WTC11 (cell line): ENCODE results near the gene EPN2. TPM values are rescaled to one million over a fixed set of nuclear protein-coding genes. Genes with fewer than 3 reads are reported as not detected.

Experiments used
- ATAC-seq: fragments of 200-7000 bp; cut with Tn5 transposase; 2 replicates; pipeline ENCODE4 v1.10.0; 2021; ENCODE audit warnings: mild to moderate bottlenecking, moderate library complexity
- CTCF ChIA-PET: fragments of 300-600 bp; sonication (Branson Sonifier 250); formaldehyde crosslinking; loops from one replicate; lab custom pipeline; 2021; ENCODE audit warnings: antibody characterized with exemption; lab: Charles Lee
- POLR2A ChIA-PET: fragments of 350-600 bp; sonication (Branson Sonifier 250); formaldehyde crosslinking; loops from one replicate; lab custom pipeline; 2021; ENCODE audit warnings: antibody characterized with exemption; lab: Charles Lee
- DNase-seq: peaks from one replicate; pipeline ENCODE4 v3.0.0; 2021; ENCODE audit warnings: low spot score
- H3K27ac Mint-ChIP-seq: 2 replicates; pipeline ENCODE4 v1.8.0; 2021; ENCODE audit warnings: mixed read lengths
- H3K27me3 Mint-ChIP-seq: 2 replicates; pipeline ENCODE4 v1.8.0; 2021; ENCODE audit warnings: low read depth, mild to moderate bottlenecking, moderate library complexity, mixed read lengths
- H3K36me3 Mint-ChIP-seq: 2 replicates; pipeline ENCODE4 v1.8.0; 2021; ENCODE audit warnings: mixed read lengths
- H3K4me1 Mint-ChIP-seq: 2 replicates; pipeline ENCODE4 v1.8.0; 2022; ENCODE audit warnings: mixed read lengths
- H3K4me3 Mint-ChIP-seq: 2 replicates; pipeline ENCODE4 v1.8.0; 2021; ENCODE audit warnings: mild to moderate bottlenecking, moderate library complexity, mixed read lengths
- H3K9me3 Mint-ChIP-seq: 2 replicates; pipeline ENCODE4 v1.8.0; 2021; ENCODE audit warnings: mixed read lengths
- CBFB ChIP-seq: sonication (generic); formaldehyde crosslinking; IDR thresholded peaks from 2 replicates; pipeline ENCODE4 v1.8.1; 2022; ENCODE audit warnings: mild to moderate bottlenecking, low read depth, missing genetic modification reagents
- ESRRA ChIP-seq: sonication (generic); formaldehyde crosslinking; IDR thresholded peaks from 2 replicates; pipeline ENCODE4 v1.8.1; 2022; ENCODE audit warnings: mild to moderate bottlenecking, missing genetic modification reagents, borderline replicate concordance
- GRHL2 ChIP-seq: fragments of 250-450 bp; sonication (Bioruptor Pico); IDR thresholded peaks from 2 replicates; pipeline ENCODE4 v1.8.0; 2022; ENCODE audit warnings: mild to moderate bottlenecking, moderate library complexity; ENCODE audit not compliant: insufficient replicate concordance, severe bottlenecking
- JAZF1 ChIP-seq: fragments of 250-450 bp; sonication (Bioruptor Pico); IDR thresholded peaks from 2 replicates; pipeline ENCODE4 v1.9.0; 2021; ENCODE audit warnings: moderate library complexity, mild to moderate bottlenecking, inconsistent platforms
- KAT7 ChIP-seq: sonication (generic); formaldehyde crosslinking; IDR thresholded peaks from 2 replicates; pipeline ENCODE4 v1.8.1; 2023; ENCODE audit warnings: missing genetic modification reagents, mild to moderate bottlenecking, borderline replicate concordance
- NFE2L1 ChIP-seq: sonication (generic); formaldehyde crosslinking; IDR thresholded peaks from 2 replicates; pipeline ENCODE4 v1.8.1; 2023; ENCODE audit warnings: missing genetic modification reagents
- NFYB ChIP-seq: sonication (generic); formaldehyde crosslinking; conservative IDR thresholded peaks from 2 replicates; pipeline ENCODE4 v1.8.0; 2022; ENCODE audit warnings: low read depth, missing genetic modification reagents
- NR2C2 ChIP-seq: sonication (generic); formaldehyde crosslinking; IDR thresholded peaks from 2 replicates; pipeline ENCODE4 v1.8.0; 2022; ENCODE audit warnings: mild to moderate bottlenecking, missing genetic modification reagents
- NR3C1 ChIP-seq: sonication (generic); formaldehyde crosslinking; conservative IDR thresholded peaks from 2 replicates; pipeline ENCODE4 v1.8.1; 2023; ENCODE audit warnings: low read depth, mild to moderate bottlenecking, missing genetic modification reagents
- RELA ChIP-seq: sonication (generic); formaldehyde crosslinking; IDR thresholded peaks from 2 replicates; pipeline ENCODE4 v1.8.1; 2022; ENCODE audit warnings: missing genetic modification reagents, mild to moderate bottlenecking, borderline replicate concordance
- RORB ChIP-seq: fragments of 250-450 bp; sonication (Bioruptor Pico); IDR thresholded peaks from 2 replicates; pipeline ENCODE4 v1.9.0; 2021; ENCODE audit warnings: mild to moderate bottlenecking
- ZNF121 ChIP-seq: sonication (generic); formaldehyde crosslinking; IDR thresholded peaks from 2 replicates; pipeline ENCODE4 v1.8.0; 2023; ENCODE audit warnings: missing genetic modification reagents
- ZNF232 ChIP-seq: sonication (generic); formaldehyde crosslinking; IDR thresholded peaks from 2 replicates; pipeline ENCODE4 v1.8.0; 2022; ENCODE audit warnings: mild to moderate bottlenecking, missing genetic modification reagents
- total RNA-seq: library from RNA; stranded (reverse); gene quantifications from 3 replicates; pipeline ENCODE4 v1.2.3, GENCODE V29; 2021
- TF ChIP-seq, protein P1 (sequence below): fragments of 250-450 bp; sonication (Bioruptor Pico); IDR thresholded peaks from 2 replicates; pipeline ENCODE4 v1.9.0; 2021; ENCODE audit warnings: mild to moderate bottlenecking
- TF ChIP-seq, protein P2 (sequence below): sonication (generic); formaldehyde crosslinking; IDR thresholded peaks from 2 replicates; pipeline ENCODE4 v1.8.0; 2022; ENCODE audit warnings: mild to moderate bottlenecking, missing genetic modification reagents
- TF ChIP-seq, protein P3 (sequence below): fragments of 250-450 bp; sonication (Bioruptor Pico); IDR thresholded peaks from 2 replicates; pipeline ENCODE4 v1.9.0; 2021; ENCODE audit warnings: moderate library complexity, mild to moderate bottlenecking, inconsistent platforms, borderline replicate concordance
- TF ChIP-seq, protein P4 (sequence below): sonication (generic); formaldehyde crosslinking; IDR thresholded peaks from 2 replicates; pipeline ENCODE4 v1.8.0; 2022; ENCODE audit warnings: missing genetic modification reagents
- TF ChIP-seq, protein P5 (sequence below): sonication (generic); formaldehyde crosslinking; IDR thresholded peaks from 2 replicates; pipeline ENCODE4 v1.8.1; 2022; ENCODE audit warnings: mild to moderate bottlenecking, moderate library complexity, missing genetic modification reagents

EPN2 gene
- total RNA-seq, 1 experiment from 2014 or later: 48.8 TPM

DNA sequence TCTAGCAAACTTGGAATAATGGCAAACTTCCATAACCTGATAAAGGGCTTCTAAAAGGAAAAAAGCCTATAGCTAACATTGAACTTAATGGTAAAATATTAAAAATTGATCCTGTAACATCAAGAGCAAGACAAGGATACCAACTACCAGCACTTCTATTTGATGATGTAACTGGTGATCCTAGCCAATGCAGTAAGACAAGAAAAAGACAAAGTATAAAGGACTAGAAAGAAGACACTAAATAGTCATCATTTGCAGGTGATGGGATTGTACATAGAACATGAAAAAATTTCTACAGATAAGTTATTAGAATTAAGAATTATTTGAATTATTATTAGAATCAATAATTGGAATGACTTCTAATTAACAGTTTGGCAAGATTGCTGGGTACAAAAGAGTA is 88.4 kb downstream of the EPN2 start:
- Mint-ChIP-seq H3K4me1 (peaks cover 8% of the 10 kb centered on the region), H3K27ac (no peak overlapping the region), H3K9me3 (peaks cover 22% of the 10 kb centered on the region), H3K36me3 (peaks cover 36% of the 10 kb centered on the region), H3K27me3 (no peaks in the 10 kb centered on the region), H3K4me3 (no peak overlapping the region)
- ATAC-seq (no peak), DNase-seq (no peak)
- ChIA-PET CTCF (no interaction called here), POLR2A (no interaction called here)
- TF ChIP-seq, protein P1, sequence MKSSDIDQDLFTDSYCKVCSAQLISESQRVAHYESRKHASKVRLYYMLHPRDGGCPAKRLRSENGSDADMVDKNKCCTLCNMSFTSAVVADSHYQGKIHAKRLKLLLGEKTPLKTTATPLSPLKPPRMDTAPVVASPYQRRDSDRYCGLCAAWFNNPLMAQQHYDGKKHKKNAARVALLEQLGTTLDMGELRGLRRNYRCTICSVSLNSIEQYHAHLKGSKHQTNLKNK (CRISPR knock-in tag): no peak
- TF ChIP-seq NFE2L1: no peak
- TF ChIP-seq KAT7 (CRISPR knock-in tag): no peak
- TF ChIP-seq, protein P2, sequence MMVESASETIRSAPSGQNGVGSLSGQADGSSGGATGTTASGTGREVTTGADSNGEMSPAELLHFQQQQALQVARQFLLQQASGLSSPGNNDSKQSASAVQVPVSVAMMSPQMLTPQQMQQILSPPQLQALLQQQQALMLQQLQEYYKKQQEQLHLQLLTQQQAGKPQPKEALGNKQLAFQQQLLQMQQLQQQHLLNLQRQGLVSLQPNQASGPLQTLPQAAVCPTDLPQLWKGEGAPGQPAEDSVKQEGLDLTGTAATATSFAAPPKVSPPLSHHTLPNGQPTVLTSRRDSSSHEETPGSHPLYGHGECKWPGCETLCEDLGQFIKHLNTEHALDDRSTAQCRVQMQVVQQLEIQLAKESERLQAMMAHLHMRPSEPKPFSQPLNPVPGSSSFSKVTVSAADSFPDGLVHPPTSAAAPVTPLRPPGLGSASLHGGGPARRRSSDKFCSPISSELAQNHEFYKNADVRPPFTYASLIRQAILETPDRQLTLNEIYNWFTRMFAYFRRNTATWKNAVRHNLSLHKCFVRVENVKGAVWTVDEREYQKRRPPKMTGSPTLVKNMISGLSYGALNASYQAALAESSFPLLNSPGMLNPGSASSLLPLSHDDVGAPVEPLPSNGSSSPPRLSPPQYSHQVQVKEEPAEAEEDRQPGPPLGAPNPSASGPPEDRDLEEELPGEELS: no peak
- no peak for TF ChIP-seq NR2C2 (CRISPR knock-in tag)
- TF ChIP-seq GRHL2: no peak
- no peak for TF ChIP-seq NR3C1 (CRISPR knock-in tag)
- TF ChIP-seq RELA (CRISPR knock-in tag): no peak
- TF ChIP-seq NFYB: no peak

DNA sequence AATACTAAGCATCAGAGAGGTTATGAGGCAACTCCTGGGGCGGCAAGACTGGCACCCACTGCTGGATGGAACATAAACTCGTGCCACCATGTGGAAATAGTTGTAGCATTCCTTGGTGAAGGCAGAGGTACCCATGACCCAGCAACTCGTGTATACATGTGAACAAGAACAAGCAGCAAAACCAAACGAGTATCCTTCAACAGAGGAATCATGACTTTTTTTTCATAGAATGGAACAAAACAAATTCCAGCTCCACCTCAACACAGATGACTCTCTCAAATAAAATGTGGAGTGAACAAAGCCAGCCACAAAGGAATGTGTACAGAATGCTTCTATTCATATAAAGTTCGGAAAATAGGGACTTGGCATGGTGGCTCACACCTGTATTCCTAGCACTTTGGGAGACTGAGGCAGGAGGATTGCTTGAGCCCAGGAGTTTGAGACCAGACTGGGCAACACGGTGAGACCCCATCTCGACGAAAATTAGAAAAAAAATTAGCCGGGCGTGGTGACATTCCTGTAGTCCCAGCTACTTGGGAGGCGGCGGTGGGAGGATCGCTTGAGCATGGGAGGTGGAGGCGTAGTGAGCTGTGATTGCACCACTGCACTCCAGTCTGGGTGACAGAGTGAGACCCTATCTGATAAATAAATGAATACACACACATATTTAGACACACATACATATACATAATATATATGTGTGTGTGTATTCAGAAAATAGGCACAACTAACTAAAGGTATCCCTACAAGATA is 90.0 kb downstream of the EPN2 start:
- H3K9me3 Mint-ChIP-seq: peaks cover 22% of the 10 kb centered on the region
- DNase-seq (peak; percentile 8), ATAC-seq (no peak)
- no peak overlapping the region for H3K27ac Mint-ChIP-seq
- CTCF ChIA-PET: interaction anchor here (1.0 to 1.5 kb wide), 2 partner anchors 11 to 435 kb away, joined by 3 read pairs; no protein-coding TSS in a partner anchor
- POLR2A ChIA-PET: no interaction called here
- peaks cover 41% of the 10 kb centered on the region for H3K36me3 Mint-ChIP-seq
- no peak overlapping the region for H3K4me3 Mint-ChIP-seq
- H3K27me3 Mint-ChIP-seq: no peaks in the 10 kb centered on the region
- no peak for TF ChIP-seq CBFB (CRISPR knock-in tag)
- TF ChIP-seq, protein P3, sequence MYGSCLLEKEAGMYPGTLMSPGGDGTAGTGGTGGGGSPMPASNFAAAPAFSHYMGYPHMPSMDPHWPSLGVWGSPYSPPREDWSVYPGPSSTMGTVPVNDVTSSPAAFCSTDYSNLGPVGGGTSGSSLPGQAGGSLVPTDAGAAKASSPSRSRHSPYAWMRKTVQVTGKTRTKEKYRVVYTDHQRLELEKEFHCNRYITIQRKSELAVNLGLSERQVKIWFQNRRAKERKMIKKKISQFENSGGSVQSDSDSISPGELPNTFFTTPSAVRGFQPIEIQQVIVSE (CRISPR knock-in tag): no peak
- TF ChIP-seq, protein P4, sequence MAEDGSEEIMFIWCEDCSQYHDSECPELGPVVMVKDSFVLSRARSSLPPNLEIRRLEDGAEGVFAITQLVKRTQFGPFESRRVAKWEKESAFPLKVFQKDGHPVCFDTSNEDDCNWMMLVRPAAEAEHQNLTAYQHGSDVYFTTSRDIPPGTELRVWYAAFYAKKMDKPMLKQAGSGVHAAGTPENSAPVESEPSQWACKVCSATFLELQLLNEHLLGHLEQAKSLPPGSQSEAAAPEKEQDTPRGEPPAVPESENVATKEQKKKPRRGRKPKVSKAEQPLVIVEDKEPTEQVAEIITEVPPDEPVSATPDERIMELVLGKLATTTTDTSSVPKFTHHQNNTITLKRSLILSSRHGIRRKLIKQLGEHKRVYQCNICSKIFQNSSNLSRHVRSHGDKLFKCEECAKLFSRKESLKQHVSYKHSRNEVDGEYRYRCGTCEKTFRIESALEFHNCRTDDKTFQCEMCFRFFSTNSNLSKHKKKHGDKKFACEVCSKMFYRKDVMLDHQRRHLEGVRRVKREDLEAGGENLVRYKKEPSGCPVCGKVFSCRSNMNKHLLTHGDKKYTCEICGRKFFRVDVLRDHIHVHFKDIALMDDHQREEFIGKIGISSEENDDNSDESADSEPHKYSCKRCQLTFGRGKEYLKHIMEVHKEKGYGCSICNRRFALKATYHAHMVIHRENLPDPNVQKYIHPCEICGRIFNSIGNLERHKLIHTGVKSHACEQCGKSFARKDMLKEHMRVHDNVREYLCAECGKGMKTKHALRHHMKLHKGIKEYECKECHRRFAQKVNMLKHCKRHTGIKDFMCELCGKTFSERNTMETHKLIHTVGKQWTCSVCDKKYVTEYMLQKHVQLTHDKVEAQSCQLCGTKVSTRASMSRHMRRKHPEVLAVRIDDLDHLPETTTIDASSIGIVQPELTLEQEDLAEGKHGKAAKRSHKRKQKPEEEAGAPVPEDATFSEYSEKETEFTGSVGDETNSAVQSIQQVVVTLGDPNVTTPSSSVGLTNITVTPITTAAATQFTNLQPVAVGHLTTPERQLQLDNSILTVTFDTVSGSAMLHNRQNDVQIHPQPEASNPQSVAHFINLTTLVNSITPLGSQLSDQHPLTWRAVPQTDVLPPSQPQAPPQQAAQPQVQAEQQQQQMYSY (CRISPR knock-in tag): no peak
- peak; percentile 49; the same call in 1 of the 2 replicates for TF ChIP-seq ZNF121 (CRISPR knock-in tag)
- no peak for TF ChIP-seq JAZF1
- TF ChIP-seq, protein P5, sequence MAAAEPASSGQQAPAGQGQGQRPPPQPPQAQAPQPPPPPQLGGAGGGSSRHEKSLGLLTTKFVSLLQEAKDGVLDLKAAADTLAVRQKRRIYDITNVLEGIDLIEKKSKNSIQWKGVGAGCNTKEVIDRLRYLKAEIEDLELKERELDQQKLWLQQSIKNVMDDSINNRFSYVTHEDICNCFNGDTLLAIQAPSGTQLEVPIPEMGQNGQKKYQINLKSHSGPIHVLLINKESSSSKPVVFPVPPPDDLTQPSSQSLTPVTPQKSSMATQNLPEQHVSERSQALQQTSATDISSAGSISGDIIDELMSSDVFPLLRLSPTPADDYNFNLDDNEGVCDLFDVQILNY: no peak
- no peak for TF ChIP-seq RORB (CRISPR knock-in tag)
- TF ChIP-seq ZNF232 (CRISPR knock-in tag): no peak
- no peak for TF ChIP-seq ESRRA (CRISPR knock-in tag)
- no peaks in the 10 kb centered on the region for H3K4me1 Mint-ChIP-seq
